Astrocyte (in vitro differentiated cells and primary cell): Measurements from ENCODE around the gene CALM3.

Experiments used
- CTCF ChIP-seq: IDR thresholded peaks from 2 replicates; pipeline ENCODE4 v1.5.1; 2011; ENCODE audit warnings: low read depth, mild to moderate bottlenecking, inconsistent platforms, low read length, moderate library complexity; ENCODE audit not compliant: insufficient read depth
- EZH2 ChIP-seq: IDR thresholded peaks from 2 replicates; pipeline ENCODE4 v1.6.1; 2012; ENCODE audit warnings: mild to moderate bottlenecking, low read length, inconsistent platforms; ENCODE audit not compliant: insufficient read depth

GRCh38 chr19:46555628-46556280, 45.4 kb upstream of the CALM3 start:
- TF ChIP-seq CTCF (no peak), EZH2 (no peak)
